ENCODE measurements around the gene LMO1. TPM values are rescaled to one million over a fixed set of nuclear protein-coding genes. Genes with fewer than 3 reads are reported as not detected.

Gene LMO1
- total and polyA plus RNA-seq, 2 of the 8 experiments (the other 6 are each of a cell fraction or from before 2014, with no cell fraction given), result 0.17 TPM; not detected in 1

GRCh38 chr11:8285796-8286195 lies 22.1 kb upstream of the LMO1 start:
- no peak for FAIRE-seq
- no peak overlapping the region for H3K23ac ChIP-seq (ENCODE audit: insufficient read length)
- H2BK12ac ChIP-seq (ENCODE audit: low read depth, low read length), result no peak overlapping the region
- H3K4me3 ChIP-seq (ENCODE audit: extremely low read depth in 1 of 4, insufficient read depth in 2 of 4, low read depth in 3 of 4, low read length in 4 of 4), result no peak overlapping the region
- ChIA-PET CTCF (ENCODE audit: partially characterized antibody) (interaction anchor here (1.2 to 6.8 kb wide), 2 partner anchors 10 to 22 kb away, joined by 5 to 42 read pairs; partner anchors contain the start of gene LMO1), POLR2A (ENCODE audit: partially characterized antibody) (no interaction called here)
- H4K91ac ChIP-seq (replicated peaks; ENCODE audit: insufficient read length, low read length), result no peak overlapping the region
- TF ChIP-seq, protein P1, sequence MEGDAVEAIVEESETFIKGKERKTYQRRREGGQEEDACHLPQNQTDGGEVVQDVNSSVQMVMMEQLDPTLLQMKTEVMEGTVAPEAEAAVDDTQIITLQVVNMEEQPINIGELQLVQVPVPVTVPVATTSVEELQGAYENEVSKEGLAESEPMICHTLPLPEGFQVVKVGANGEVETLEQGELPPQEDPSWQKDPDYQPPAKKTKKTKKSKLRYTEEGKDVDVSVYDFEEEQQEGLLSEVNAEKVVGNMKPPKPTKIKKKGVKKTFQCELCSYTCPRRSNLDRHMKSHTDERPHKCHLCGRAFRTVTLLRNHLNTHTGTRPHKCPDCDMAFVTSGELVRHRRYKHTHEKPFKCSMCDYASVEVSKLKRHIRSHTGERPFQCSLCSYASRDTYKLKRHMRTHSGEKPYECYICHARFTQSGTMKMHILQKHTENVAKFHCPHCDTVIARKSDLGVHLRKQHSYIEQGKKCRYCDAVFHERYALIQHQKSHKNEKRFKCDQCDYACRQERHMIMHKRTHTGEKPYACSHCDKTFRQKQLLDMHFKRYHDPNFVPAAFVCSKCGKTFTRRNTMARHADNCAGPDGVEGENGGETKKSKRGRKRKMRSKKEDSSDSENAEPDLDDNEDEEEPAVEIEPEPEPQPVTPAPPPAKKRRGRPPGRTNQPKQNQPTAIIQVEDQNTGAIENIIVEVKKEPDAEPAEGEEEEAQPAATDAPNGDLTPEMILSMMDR (IDR thresholded peaks at IDR 0.05; ENCODE audit: control extremely low read depth in 1 of 3, insufficient read depth in 1 of 3, low read depth in 1 of 3, low read length in 3 of 3), result no peak
- TF ChIP-seq SRF (IDR thresholded peaks at IDR 0.05; ENCODE audit: low read depth, low read length), result no peak
- TF ChIP-seq, protein P2, sequence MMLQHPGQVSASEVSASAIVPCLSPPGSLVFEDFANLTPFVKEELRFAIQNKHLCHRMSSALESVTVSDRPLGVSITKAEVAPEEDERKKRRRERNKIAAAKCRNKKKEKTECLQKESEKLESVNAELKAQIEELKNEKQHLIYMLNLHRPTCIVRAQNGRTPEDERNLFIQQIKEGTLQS (IDR thresholded peaks at IDR 0.05; ENCODE audit: insufficient read depth, low read depth, low read length), result no peak
- TF ChIP-seq NRF1 (IDR thresholded peaks at IDR 0.05; ENCODE audit: low read depth, low read length), result no peak
- no peak for TF ChIP-seq CHD2 (IDR thresholded peaks at IDR 0.05; ENCODE audit: low read length)
- TF ChIP-seq FOSL1 (IDR thresholded peaks at IDR 0.05; ENCODE audit: insufficient read depth, low read depth, low read length), result no peak
- TF ChIP-seq BRCA1 (IDR thresholded peaks at IDR 0.05; ENCODE audit: low read depth, low read length), result no peak
- TF ChIP-seq YY1 (IDR thresholded peaks at IDR 0.05; ENCODE audit: low read depth, low read length), result no peak
- no peak for TF ChIP-seq POLR2A (IDR thresholded peaks at IDR 0.05; ENCODE audit: control extremely low read depth in 1 of 2, low read depth in 2 of 2, low read length in 2 of 2)
- TF ChIP-seq E2F6 (IDR thresholded peaks at IDR 0.05), result no peak
- no peak for TF ChIP-seq POU5F1 (IDR thresholded peaks at IDR 0.05; ENCODE audit: low read depth, low read length)
- no peak for TF ChIP-seq SP2 (IDR thresholded peaks at IDR 0.05; ENCODE audit: low read length)
- H3K79me1 ChIP-seq (ENCODE audit: low read depth, low read length), result no peaks in the 10 kb centered on the region
- H3K4me1 ChIP-seq (replicated peaks in 1 of 4; ENCODE audit: control insufficient read depth in 3 of 4, insufficient read depth in 4 of 4, low read length in 3 of 4), result peaks cover 0 to 17% (median 10%) of the 10 kb centered on the region in 4 experiments; a peak in 6 of 7 replicates
- no peak overlapping the region for H2BK15ac ChIP-seq (ENCODE audit: low read length)
- no peak overlapping the region for H2BK120ac ChIP-seq (replicated peaks; ENCODE audit: low read depth, low read length)
- no peak overlapping the region for H3K56ac ChIP-seq (replicated peaks; ENCODE audit: insufficient read length, low read depth, low read length)
- peaks cover 11% of the 10 kb centered on the region for H3K23me2 ChIP-seq (ENCODE audit: low read depth, low read length)
- no peaks in the 10 kb centered on the region for H4K20me1 ChIP-seq (replicated peaks in 1 of 2; ENCODE audit: control insufficient read depth in 1 of 2, insufficient read depth in 2 of 2, low read length in 2 of 2)
- H2AFZ ChIP-seq (ENCODE audit: low read length), result no peak overlapping the region
- H3K27me3 ChIP-seq (replicated peaks in 1 of 4; ENCODE audit: control insufficient read depth in 3 of 4, extremely low read depth in 1 of 4, insufficient read depth in 3 of 4, low read length in 3 of 4), result peaks cover 0 to 10% (median 0%) of the 10 kb centered on the region in 4 experiments; a peak in 4 of 7 replicates
- H4K5ac ChIP-seq (ENCODE audit: insufficient read length, low read depth, low read length), result no peak overlapping the region
- H3K18ac ChIP-seq (ENCODE audit: extremely low read depth, low read length), result no peak overlapping the region
- H2BK5ac ChIP-seq (ENCODE audit: low read depth, low read length), result no peak overlapping the region
- H4K8ac ChIP-seq (ENCODE audit: extremely low read depth, insufficient read depth, low read length), result no peak overlapping the region
- H2BK20ac ChIP-seq (ENCODE audit: low read length), result no peak overlapping the region
- no peak overlapping the region for H3K27ac ChIP-seq (ENCODE audit: low read depth, low read length)
- H3K9me3 ChIP-seq (ENCODE audit: insufficient read depth in 2 of 2, low read depth in 1 of 2, low read length in 1 of 2), result no peaks in the 10 kb centered on the region
- no peak overlapping the region for H3K9ac ChIP-seq (replicated peaks in 1 of 4; ENCODE audit: extremely low read depth in 1 of 4, low read depth in 3 of 4, low read length in 3 of 4)
- H3K36me3 ChIP-seq (ENCODE audit: control insufficient read depth in 2 of 4, insufficient read depth in 4 of 4, low read length in 3 of 4), result no peaks in the 10 kb centered on the region
- no peaks in the 10 kb centered on the region for H3K79me2 ChIP-seq (ENCODE audit: control insufficient read depth in 1 of 2, insufficient read depth in 2 of 2, low read length in 2 of 2)
- peak in 1 of 2 experiments; percentile 26 for DNase-seq (ENCODE audit: low read depth in 1 of 2, low spot score in 2 of 2)
- H2AK5ac ChIP-seq (ENCODE audit: low read depth, low read length), result no peak overlapping the region
- WGBS, 2 experiments (ENCODE audit: extremely low coverage in 1 of 2, insufficient coverage in 1 of 2, insufficient read length in 1 of 2, insufficient replicate concordance in 2 of 2, low coverage in 1 of 2, low lambda C conversion rate in 2 of 2, missing lambda C conversion rate in 1 of 2), result 84% methylated on average over 4 of the region's 4 CpGs; no CpG with 5 or more reads in 1 of the 2 experiments
- H3K4ac ChIP-seq (replicated peaks; ENCODE audit: insufficient read length, low read depth, low read length), result no peak overlapping the region
- no peak overlapping the region for H3K4me2 ChIP-seq (ENCODE audit: insufficient read depth in 1 of 2, low read depth in 2 of 2, low read length in 2 of 2)
- H3K14ac ChIP-seq (ENCODE audit: insufficient read length), result no peak overlapping the region
